Activated CD8-positive, alpha-beta T cell treated with anti-CD3 and anti-CD28 coated beads for 36 hours (primary cell): ENCODE data around the gene COL15A1. TPM values are rescaled to one million over a fixed set of nuclear protein-coding genes. Genes with fewer than 3 reads are reported as not detected.

Experiments
- ATAC-seq: fragments of 200-7000 bp; cut with Tn5 transposase; one replicate; pipeline ENCODE4 v1.10.0; 2021; ENCODE audit warnings: mild to moderate bottlenecking, moderate library complexity
- CTCF ChIA-PET: fragments of 350-600 bp; sonication (Branson Sonifier 250); formaldehyde crosslinking; loops from one replicate; lab custom pipeline; 2021; ENCODE audit warnings: antibody characterized with exemption; lab: Charles Lee
- POLR2A ChIA-PET: fragments of 350-600 bp; sonication (Branson Sonifier 250); formaldehyde crosslinking; loops from one replicate; lab custom pipeline; 2021; ENCODE audit warnings: antibody characterized with exemption; lab: Charles Lee
- DNase-seq: peaks from one replicate; pipeline ENCODE4 v3.0.0-alpha.2; 2020
- H3K27ac Mint-ChIP-seq: one replicate; pipeline ENCODE4 v1.8.0; 2021; ENCODE audit warnings: mild to moderate bottlenecking, mixed read lengths
- H3K27me3 Mint-ChIP-seq: one replicate; pipeline ENCODE4 v1.8.0; 2021; ENCODE audit warnings: mixed read lengths
- H3K36me3 Mint-ChIP-seq: one replicate; pipeline ENCODE4 v1.8.0; 2021; ENCODE audit warnings: low read depth, mixed read lengths
- H3K4me1 Mint-ChIP-seq: one replicate; pipeline ENCODE4 v1.8.0; 2021; ENCODE audit warnings: low read depth, mixed read lengths
- H3K4me3 Mint-ChIP-seq: one replicate; pipeline ENCODE4 v1.8.0; 2021; ENCODE audit warnings: mild to moderate bottlenecking, moderate library complexity, mixed read lengths
- H3K9me3 Mint-ChIP-seq: one replicate; pipeline ENCODE4 v1.8.0; 2021; ENCODE audit warnings: mixed read lengths
- intact Hi-C: fragments of 100-400 bp; cut with micrococcal nuclease; formaldehyde crosslinking; loops from one replicate; pipeline ENCODE4 v1.10.0; 2022
- total RNA-seq, 2 experiments: library from RNA; stranded (reverse); gene quantifications; one replicate each; pipeline ENCODE4 v1.2.3, GENCODE V29; 2021
- TF ChIP-seq, protein P1 (sequence below): fragments of 200-600 bp; IDR thresholded peaks from one replicate; pipeline ENCODE4 v1.8.0; 2022; ENCODE audit warnings: antibody characterized with exemption, mild to moderate bottlenecking

The COL15A1 gene
- total RNA-seq, 2 experiments from 2014 or later: 0.07 TPM; not detected in 1

- peaks cover 9% of the 10 kb centered on the region for H3K4me1 Mint-ChIP-seq
Observed at GRCh38 chr9:98977246-98977714, 33.6 kb downstream of the COL15A1 start.

GRCh38 chr9:98977813-98978212, 34.1 kb downstream of the COL15A1 start:
- Mint-ChIP-seq H3K27ac (no peak overlapping the region), H3K27me3 (no peaks in the 10 kb centered on the region), H3K4me1 (peaks cover 9% of the 10 kb centered on the region), H3K36me3 (no peaks in the 10 kb centered on the region), H3K4me3 (no peak overlapping the region), H3K9me3 (no peaks in the 10 kb centered on the region)
- TF ChIP-seq, protein P1, sequence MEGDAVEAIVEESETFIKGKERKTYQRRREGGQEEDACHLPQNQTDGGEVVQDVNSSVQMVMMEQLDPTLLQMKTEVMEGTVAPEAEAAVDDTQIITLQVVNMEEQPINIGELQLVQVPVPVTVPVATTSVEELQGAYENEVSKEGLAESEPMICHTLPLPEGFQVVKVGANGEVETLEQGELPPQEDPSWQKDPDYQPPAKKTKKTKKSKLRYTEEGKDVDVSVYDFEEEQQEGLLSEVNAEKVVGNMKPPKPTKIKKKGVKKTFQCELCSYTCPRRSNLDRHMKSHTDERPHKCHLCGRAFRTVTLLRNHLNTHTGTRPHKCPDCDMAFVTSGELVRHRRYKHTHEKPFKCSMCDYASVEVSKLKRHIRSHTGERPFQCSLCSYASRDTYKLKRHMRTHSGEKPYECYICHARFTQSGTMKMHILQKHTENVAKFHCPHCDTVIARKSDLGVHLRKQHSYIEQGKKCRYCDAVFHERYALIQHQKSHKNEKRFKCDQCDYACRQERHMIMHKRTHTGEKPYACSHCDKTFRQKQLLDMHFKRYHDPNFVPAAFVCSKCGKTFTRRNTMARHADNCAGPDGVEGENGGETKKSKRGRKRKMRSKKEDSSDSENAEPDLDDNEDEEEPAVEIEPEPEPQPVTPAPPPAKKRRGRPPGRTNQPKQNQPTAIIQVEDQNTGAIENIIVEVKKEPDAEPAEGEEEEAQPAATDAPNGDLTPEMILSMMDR: no peak
- ATAC-seq (no peak), DNase-seq (no peak)
- CTCF ChIA-PET: interaction anchor here (0.9 to 7.3 kb wide), 4 partner anchors 19 to 171 kb away, joined by 3 to 83 read pairs (median 22); no protein-coding TSS in a partner anchor
- intact Hi-C loops: loop anchor here (5.0 to 10.0 kb wide), 2 partner anchors 133 to 164 kb away; no protein-coding TSS in a partner anchor
- POLR2A ChIA-PET: interaction anchor here (0.6 kb wide), 1 partner anchor 27 kb away, joined by 3 read pairs; no protein-coding TSS in a partner anchor

More at GRCh38 chr9:98977246-98977714, 33.6 kb downstream of the COL15A1 start:
- Mint-ChIP-seq H3K27ac (no peak overlapping the region), H3K27me3 (no peaks in the 10 kb centered on the region), H3K36me3 (no peaks in the 10 kb centered on the region), H3K9me3 (no peaks in the 10 kb centered on the region), H3K4me3 (no peak overlapping the region)
- ChIA-PET POLR2A (no interaction called here), CTCF (interaction anchor here (1.8 to 7.3 kb wide), 3 partner anchors 20 to 171 kb away, joined by 4 to 83 read pairs (median 39); no protein-coding TSS in a partner anchor)
- intact Hi-C loops: loop anchor here (5.0 to 10.0 kb wide), 2 partner anchors 132 to 165 kb away; no protein-coding TSS in a partner anchor
- DNase-seq: no peak
- TF ChIP-seq, protein P1: no peak
- no peak for ATAC-seq

GRCh38 chr9:98978231-98978681, 34.5 kb downstream of the COL15A1 start:
- intact Hi-C loops: loop anchor here (5.0 to 10.0 kb wide), 2 partner anchors 133 to 164 kb away; no protein-coding TSS in a partner anchor
- ChIA-PET POLR2A (interaction anchor here (0.6 kb wide), 1 partner anchor 27 kb away, joined by 3 read pairs; no protein-coding TSS in a partner anchor), CTCF (interaction anchor here (0.8 to 7.3 kb wide), 5 partner anchors 19 to 206 kb away, joined by 3 to 83 read pairs (median 4); no protein-coding TSS in a partner anchor)
- TF ChIP-seq, protein P1: no peak
- H3K27me3 Mint-ChIP-seq: no peaks in the 10 kb centered on the region
- DNase-seq (no peak), ATAC-seq (no peak)
- H3K4me3 Mint-ChIP-seq: no peak overlapping the region
- H3K36me3 Mint-ChIP-seq: no peaks in the 10 kb centered on the region
- H3K4me1 Mint-ChIP-seq: peaks cover 9% of the 10 kb centered on the region
- no peaks in the 10 kb centered on the region for H3K9me3 Mint-ChIP-seq
- H3K27ac Mint-ChIP-seq: no peak overlapping the region

- Mint-ChIP-seq H3K4me1 (peaks cover 6% of the 10 kb centered on the region), H3K36me3 (no peaks in the 10 kb centered on the region), H3K27me3 (no peaks in the 10 kb centered on the region), H3K9me3 (no peaks in the 10 kb centered on the region), H3K4me3 (no peak overlapping the region), H3K27ac (no peak overlapping the region)
- no peak for DNase-seq
- TF ChIP-seq, protein P1: no peak
- no peak for ATAC-seq
- intact Hi-C loops: no loop called here
- POLR2A ChIA-PET: no interaction called here
- CTCF ChIA-PET: no interaction called here
Observed at GRCh38 chr9:98980291-98980690, 36.6 kb downstream of the COL15A1 start.
